MCF 10A (cell line): ENCODE data around the gene UGT8. TPM values are rescaled to one million over a fixed set of nuclear protein-coding genes. Genes with fewer than 3 reads are reported as not detected.

ENCODE experiments used
- BruUV-seq: library from RNA; stranded (reverse); fragments of 400-500 nt; replicated peaks from 2 replicates; lab custom pipeline; 2021; lab: Mats Ljungman, UMichigan
- CTCF ChIA-PET: fragments of 300-600 bp; sonication (Branson Sonifier 250); formaldehyde crosslinking; extraction: SDS; loops from one replicate; lab custom pipeline; 2021; ENCODE audit warnings: antibody characterized with exemption, inconsistent platforms; lab: Yijun Ruan, JAX
- POLR2A ChIA-PET: fragments of 300-600, 350-650 bp; sonication (Branson Sonifier 250); formaldehyde crosslinking; extraction: SDS; loops from one replicate; lab custom pipeline; 2020; ENCODE audit warnings: antibody characterized with exemption, inconsistent platforms; lab: Yijun Ruan, JAX
- DNase-seq: peaks from one replicate; pipeline ENCODE4 v3.0.0-alpha.2; 2018; ENCODE audit not compliant: unreplicated experiment
- H3K27ac Mint-ChIP-seq: one replicate; pipeline ENCODE4 v1.8.0; 2022; ENCODE audit warnings: mild to moderate bottlenecking, low read depth, mixed read lengths; ENCODE audit not compliant: unreplicated experiment
- H3K27me3 Mint-ChIP-seq: one replicate; pipeline ENCODE4 v1.8.0; 2022; ENCODE audit warnings: mixed read lengths; ENCODE audit not compliant: insufficient read depth, unreplicated experiment
- H3K36me3 Mint-ChIP-seq: one replicate; pipeline ENCODE4 v1.8.0; 2022; ENCODE audit warnings: mild to moderate bottlenecking, moderate library complexity, mixed read lengths; ENCODE audit not compliant: insufficient read depth, unreplicated experiment
- H3K4me1 Mint-ChIP-seq: one replicate; pipeline ENCODE4 v1.8.0; 2022; ENCODE audit warnings: mixed read lengths; ENCODE audit not compliant: insufficient read depth, unreplicated experiment
- H3K4me3 Mint-ChIP-seq: one replicate; pipeline ENCODE4 v1.8.0; 2022; ENCODE audit warnings: mild to moderate bottlenecking, moderate library complexity, mixed read lengths; ENCODE audit not compliant: unreplicated experiment
- H3K9me3 Mint-ChIP-seq: one replicate; pipeline ENCODE4 v1.8.0; 2022; ENCODE audit warnings: mixed read lengths; ENCODE audit not compliant: unreplicated experiment
- CTCF ChIP-seq: fragments of 200-600 bp; IDR thresholded peaks from one replicate; pipeline ENCODE4 v1.8.0; 2022; ENCODE audit warnings: antibody characterized with exemption, mild to moderate bottlenecking; ENCODE audit not compliant: unreplicated experiment
- intact Hi-C: fragments of 100-400 bp; cut with micrococcal nuclease; formaldehyde crosslinking; loops from 2 replicates; pipeline ENCODE4 v1.14.1; 2022
- total RNA-seq: library from RNA; stranded (reverse); gene quantifications from 2 replicates; pipeline ENCODE4 v1.2.3, GENCODE V29; 2022

UGT8 gene
- total RNA-seq, 1 experiment from 2014 or later: 2.6 TPM

- H3K4me1 Mint-ChIP-seq: no peaks in the 10 kb centered on the region
- no peak for TF ChIP-seq CTCF
- H3K27ac Mint-ChIP-seq: no peak overlapping the region
- no peaks in the 10 kb centered on the region for H3K36me3 Mint-ChIP-seq
- no TSS peak for BruUV-seq
- CTCF ChIA-PET: interaction anchor here (0.8 to 1.2 kb wide), 2 partner anchors 14 to 16 kb away, joined by 3 to 6 read pairs; no protein-coding TSS in a partner anchor
- peaks cover 25% of the 10 kb centered on the region for H3K27me3 Mint-ChIP-seq
- no peak overlapping the region for H3K4me3 Mint-ChIP-seq
- H3K9me3 Mint-ChIP-seq: no peaks in the 10 kb centered on the region
- DNase-seq: no peak
- intact Hi-C loops: no loop called here
- POLR2A ChIA-PET: interaction anchor here (0.6 kb wide), 1 partner anchor 43 kb away, joined by 3 read pairs; no protein-coding TSS in a partner anchor
Observed at GRCh38 chr4:114642173-114642780, 43.7 kb downstream of the UGT8 start.

- no peak for TF ChIP-seq CTCF
- Mint-ChIP-seq H3K4me1 (no peaks in the 10 kb centered on the region), H3K27ac (no peak overlapping the region), H3K9me3 (no peaks in the 10 kb centered on the region), H3K4me3 (no peak overlapping the region), H3K27me3 (peaks cover 66% of the 10 kb centered on the region), H3K36me3 (no peaks in the 10 kb centered on the region)
- no TSS peak for BruUV-seq
- intact Hi-C loops: no loop called here
- CTCF ChIA-PET: interaction anchor here (0.6 to 2.5 kb wide), 3 partner anchors 9 to 1015 kb away, joined by 4 to 12 read pairs (median 4); no protein-coding TSS in a partner anchor
- POLR2A ChIA-PET: interaction anchor here (0.6 to 1.1 kb wide), 3 partner anchors 9 to 35 kb away, joined by 3 to 6 read pairs (median 3); no protein-coding TSS in a partner anchor
- no peak for DNase-seq
Observed at GRCh38 chr4:114649908-114650307, 51.3 kb downstream of the UGT8 start.

- ChIA-PET POLR2A (interaction anchor here (0.6 kb wide), 1 partner anchor 52 kb away, joined by 3 read pairs; no protein-coding TSS in a partner anchor), CTCF (interaction anchor here (0.6 to 1.9 kb wide), 5 partner anchors 43 to 680 kb away, joined by 3 to 4 read pairs (median 3); no protein-coding TSS in a partner anchor)
- Mint-ChIP-seq H3K4me3 (no peak overlapping the region), H3K9me3 (no peaks in the 10 kb centered on the region), H3K27ac (no peak overlapping the region), H3K4me1 (no peaks in the 10 kb centered on the region), H3K27me3 (peaks cover 89% of the 10 kb centered on the region), H3K36me3 (no peaks in the 10 kb centered on the region)
- DNase-seq: no peak
- no TSS peak for BruUV-seq
- intact Hi-C loops: no loop called here
- no peak for TF ChIP-seq CTCF
Observed at GRCh38 chr4:114653675-114654074, 55.1 kb downstream of the UGT8 start.

GRCh38 chr4:114654592-114654991 lies 56.0 kb downstream of the UGT8 start:
- H3K27me3 Mint-ChIP-seq: peaks cover 98% of the 10 kb centered on the region
- H3K36me3 Mint-ChIP-seq: no peaks in the 10 kb centered on the region
- no peak overlapping the region for H3K4me3 Mint-ChIP-seq
- DNase-seq: no peak
- ChIA-PET POLR2A (interaction anchor here (0.6 kb wide), 1 partner anchor 10 kb away, joined by 3 read pairs; no protein-coding TSS in a partner anchor), CTCF (interaction anchor here (0.6 to 2.1 kb wide), 8 partner anchors 9 to 1339 kb away, joined by 3 to 15 read pairs (median 4); no protein-coding TSS in a partner anchor)
- H3K4me1 Mint-ChIP-seq: no peaks in the 10 kb centered on the region
- no peaks in the 10 kb centered on the region for H3K9me3 Mint-ChIP-seq
- BruUV-seq: no TSS peak
- no peak for TF ChIP-seq CTCF
- no peak overlapping the region for H3K27ac Mint-ChIP-seq
- intact Hi-C loops: no loop called here
